HG03378 (cell line): ENCODE measurements around the gene PTBP1.
"Not testable (repeated sequence)": the region's sequence is repeated elsewhere in the genome, so short reads cannot be mapped to it uniquely, and the experiment has no call there.

Source experiments
- ATAC-seq: cut with Tn5 transposase; IDR thresholded peaks from one replicate; pipeline ENCODE4 v1.9.1; 2021; ENCODE audit warnings: mild to moderate bottlenecking, moderate library complexity; ENCODE audit not compliant: unreplicated experiment

Gene PTBP1

DNA sequence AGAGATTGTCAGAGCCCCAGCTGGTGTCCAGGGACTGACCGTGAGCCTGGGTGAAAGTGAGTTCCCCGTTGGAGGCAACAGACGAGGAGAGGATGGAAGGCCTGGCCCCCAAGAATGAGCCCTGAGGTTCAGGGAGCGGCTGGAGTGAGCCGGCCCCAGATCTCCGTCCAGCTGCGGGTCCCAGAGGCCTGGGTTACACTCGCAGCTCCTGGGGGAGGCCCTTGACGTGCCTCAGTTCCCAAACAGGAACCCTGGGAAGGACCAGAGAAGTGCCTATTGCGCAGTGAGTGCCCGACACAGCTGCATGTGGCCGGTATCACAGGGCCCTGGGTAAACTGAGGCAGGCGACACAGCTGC is 53.7 kb downstream of the PTBP1 start:
- no peak for ATAC-seq

DNA sequence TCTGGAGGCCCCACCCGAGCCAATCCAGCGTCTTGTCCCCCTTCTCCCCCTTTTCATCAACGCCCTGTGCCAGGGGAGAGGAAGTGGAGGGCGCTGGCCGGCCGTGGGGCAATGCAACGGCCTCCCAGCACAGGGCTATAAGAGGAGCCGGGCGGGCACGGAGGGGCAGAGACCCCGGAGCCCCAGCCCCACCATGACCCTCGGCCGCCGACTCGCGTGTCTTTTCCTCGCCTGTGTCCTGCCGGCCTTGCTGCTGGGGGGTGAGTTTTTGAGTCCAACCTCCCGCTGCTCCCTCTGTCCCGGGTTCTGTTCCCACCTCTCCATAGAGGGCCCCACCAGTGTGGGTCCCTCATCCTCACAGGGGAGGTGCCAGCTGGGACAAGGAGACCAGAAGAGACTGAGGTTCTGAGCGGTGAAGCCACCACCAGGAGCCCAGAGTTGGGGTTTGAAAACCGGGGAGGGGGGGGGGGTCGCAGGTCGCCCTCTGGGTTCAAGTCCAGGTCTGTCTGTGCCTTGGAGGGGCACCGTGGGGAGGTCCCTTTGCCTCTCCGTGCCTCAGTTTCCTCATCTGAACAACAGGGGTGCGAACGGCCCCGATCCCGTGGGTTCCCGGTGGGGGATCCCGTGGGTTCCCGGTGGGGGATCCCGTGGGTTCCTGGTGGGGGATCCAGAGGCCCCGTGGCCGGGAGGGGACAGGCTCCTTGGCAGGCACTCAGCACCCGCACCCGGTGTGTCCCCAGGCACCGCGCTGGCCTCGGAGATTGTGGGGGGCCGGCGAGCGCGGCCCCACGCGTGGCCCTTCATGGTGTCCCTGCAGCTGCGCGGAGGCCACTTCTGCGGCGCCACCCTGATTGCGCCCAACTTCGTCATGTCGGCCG is 55.1 kb downstream of the PTBP1 start, which contains the start of gene ELANE:
Gene ELANE (plus strand): TSS at position 168 of the 878 bp plus-strand sequence. CDS start 26 bp downstream, at position 194.
- no peak for ATAC-seq

DNA sequence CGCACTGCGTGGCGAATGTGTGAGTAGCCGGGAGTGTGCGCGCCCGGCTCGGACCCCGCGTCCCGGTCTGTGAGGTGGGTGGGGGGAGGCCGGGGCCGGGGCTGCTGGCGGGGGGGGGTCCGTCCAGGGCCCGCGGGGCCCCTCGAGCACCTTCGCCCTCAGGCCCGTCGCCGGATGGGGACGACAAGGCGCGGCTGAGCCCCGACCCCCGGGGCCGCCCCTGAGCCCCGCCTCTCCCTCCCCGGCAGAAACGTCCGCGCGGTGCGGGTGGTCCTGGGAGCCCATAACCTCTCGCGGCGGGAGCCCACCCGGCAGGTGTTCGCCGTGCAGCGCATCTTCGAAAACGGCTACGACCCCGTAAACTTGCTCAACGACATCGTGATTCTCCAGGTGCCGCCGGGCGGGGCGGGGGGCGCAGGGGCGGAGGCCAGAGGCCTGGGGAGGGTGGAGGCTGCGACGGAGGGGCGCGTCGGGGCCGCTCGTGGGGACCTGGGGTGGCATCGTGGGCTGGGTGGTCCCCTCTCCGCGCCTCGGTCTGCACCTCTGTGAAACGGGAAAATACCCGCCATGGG is 55.8 kb downstream of the PTBP1 start:
- ATAC-seq: no peak

DNA sequence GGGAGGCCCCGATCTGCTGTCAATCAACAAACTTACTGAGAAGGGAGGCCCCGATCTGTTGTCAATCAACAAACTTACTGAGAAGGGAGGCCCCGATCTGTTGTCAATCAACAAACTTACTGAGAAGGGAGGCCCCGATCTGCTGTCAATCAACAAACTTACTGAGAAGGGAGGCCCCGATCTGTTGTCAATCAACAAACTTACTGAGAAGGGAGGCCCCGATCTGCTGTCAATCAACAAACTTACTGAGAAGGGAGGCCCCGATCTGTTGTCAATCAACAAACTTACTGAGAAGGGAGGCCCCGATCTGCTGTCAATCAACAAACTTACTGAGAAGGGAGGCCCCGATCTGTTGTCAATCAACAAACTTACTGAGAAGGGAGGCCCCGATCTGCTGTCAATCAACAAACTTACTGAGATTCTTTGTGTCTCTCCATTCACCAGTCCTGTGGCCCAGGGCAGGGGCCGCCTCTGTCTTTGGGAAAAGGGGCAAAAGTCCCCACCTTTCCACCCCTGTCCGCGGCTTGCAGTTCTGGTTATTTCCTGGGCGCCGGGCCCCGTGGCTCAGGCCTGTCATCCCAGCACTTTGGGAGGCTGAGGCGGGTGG is 56.5 kb downstream of the PTBP1 start:
- not testable (repeated sequence) for ATAC-seq

DNA sequence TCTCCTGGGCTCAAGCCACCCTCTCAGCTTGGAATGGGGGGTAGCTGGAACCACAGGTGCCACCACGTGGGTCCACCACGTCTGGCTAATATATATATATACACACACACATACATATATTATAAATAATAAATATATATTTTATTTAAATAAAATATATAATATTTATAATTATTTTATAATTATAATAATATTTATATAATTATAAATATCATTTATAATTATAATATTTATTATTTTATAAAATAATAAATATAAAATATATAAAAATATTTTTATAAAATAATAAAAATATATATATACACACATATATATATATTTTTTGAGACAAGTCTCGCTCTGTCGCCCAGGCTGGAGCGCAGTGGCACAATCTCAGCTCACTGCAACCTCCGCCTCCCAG is 57.3 kb downstream of the PTBP1 start:
- no peak for ATAC-seq

DNA sequence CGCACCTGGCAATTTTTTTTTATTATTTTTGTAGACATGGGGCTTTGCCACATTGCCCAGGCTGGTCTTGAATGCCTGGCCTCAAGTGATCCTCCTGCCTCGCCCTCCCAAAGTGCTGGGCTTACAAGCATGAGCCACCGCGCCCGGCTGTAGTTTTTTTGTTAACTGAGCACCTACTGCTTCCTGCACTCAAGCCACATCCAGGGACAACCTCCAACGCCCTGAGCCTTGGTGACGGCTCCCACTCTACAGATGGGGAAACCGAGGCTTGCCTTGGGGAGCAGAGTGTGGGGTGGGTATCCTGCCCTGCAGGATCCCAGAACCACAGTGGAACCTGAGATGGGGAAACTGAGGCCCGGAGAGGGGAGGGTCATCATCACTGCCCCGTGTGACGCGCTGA is 57.9 kb downstream of the PTBP1 start:
- ATAC-seq: no peak

DNA sequence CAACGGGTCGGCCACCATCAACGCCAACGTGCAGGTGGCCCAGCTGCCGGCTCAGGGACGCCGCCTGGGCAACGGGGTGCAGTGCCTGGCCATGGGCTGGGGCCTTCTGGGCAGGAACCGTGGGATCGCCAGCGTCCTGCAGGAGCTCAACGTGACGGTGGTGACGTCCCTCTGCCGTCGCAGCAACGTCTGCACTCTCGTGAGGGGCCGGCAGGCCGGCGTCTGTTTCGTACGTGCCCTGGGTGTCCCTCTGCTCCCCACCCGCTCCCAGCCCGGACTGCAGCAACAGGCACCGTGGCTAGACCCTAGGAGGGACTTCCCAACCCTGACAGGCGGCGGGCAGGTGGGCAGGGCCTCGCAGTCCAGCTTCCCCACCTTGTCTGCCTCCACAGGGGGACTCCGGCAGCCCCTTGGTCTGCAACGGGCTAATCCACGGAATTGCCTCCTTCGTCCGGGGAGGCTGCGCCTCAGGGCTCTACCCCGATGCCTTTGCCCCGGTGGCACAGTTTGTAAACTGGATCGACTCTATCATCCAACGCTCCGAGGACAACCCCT is 58.4 kb downstream of the PTBP1 start:
- ATAC-seq: no peak

DNA sequence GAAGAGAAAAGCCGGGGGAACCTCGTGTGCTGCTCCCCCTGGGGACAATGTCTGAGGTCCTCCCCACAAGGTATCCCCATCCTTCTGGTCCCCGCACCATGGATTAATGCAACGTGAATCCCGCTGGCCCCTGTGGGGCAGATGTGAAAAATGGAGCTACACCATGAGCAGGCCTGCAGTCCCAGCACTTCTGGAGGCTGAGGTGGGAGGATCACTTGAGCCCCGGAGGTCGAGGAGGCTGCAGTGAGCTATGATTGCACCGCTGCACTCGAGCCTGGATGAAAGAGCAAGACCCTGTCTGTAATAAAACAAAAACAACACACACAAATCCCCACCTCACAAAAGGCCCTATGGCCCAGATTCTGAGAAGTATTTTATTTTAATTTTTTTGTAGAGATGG is 61.0 kb downstream of the PTBP1 start:
- no peak for ATAC-seq

DNA sequence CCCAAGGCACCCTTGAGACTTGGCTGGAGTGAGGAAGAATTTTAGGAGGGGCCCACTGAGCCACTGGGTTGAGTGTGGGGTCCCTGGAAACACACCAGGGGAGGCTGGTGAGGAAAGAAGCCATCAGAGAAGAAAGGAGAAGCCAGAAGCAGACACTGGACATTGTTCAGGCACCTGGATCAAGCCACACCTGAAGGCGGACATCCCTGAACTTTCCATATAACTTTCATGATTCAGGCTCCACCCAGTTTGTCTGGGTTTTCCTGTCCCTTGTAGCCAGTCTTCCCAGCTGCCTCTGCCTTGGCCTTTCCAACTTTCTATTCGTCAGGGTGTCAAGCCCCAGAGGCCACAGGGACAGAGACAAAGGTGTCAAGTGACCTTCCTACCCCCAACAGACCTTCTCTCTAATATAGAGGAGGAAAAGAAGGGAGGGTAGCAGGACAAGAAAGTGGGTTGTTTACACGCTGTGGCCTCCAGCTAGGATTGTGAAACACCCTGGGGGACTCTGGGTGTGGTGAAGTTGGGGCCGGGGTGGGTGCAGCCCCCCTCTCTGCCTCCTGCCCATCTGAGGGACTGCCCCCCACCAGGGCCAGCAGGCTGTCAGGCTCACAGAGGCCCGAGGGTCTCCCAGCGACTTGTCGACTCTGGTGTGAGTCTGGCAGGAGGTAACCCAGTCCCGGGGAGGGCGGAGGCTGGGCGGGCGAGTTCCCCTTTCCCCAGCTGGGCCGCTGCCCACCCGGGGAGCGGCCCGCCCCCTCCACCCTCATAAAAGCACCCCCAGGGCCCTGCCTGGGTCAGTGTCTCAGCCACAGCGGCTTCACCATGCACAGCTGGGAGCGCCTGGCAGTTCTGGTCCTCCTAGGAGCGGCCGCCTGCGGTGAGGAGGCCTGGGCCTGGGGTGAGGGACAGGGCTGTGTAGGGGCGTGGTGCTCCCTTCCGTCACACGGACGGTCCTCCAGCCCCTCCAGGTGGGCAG is 61.9 kb downstream of the PTBP1 start, which contains the start of gene CFD:
Gene CFD (plus strand): TSS at position 797 of the 976 bp plus-strand sequence. CDS start 26 bp downstream, at position 823.
- ATAC-seq: no peak

DNA sequence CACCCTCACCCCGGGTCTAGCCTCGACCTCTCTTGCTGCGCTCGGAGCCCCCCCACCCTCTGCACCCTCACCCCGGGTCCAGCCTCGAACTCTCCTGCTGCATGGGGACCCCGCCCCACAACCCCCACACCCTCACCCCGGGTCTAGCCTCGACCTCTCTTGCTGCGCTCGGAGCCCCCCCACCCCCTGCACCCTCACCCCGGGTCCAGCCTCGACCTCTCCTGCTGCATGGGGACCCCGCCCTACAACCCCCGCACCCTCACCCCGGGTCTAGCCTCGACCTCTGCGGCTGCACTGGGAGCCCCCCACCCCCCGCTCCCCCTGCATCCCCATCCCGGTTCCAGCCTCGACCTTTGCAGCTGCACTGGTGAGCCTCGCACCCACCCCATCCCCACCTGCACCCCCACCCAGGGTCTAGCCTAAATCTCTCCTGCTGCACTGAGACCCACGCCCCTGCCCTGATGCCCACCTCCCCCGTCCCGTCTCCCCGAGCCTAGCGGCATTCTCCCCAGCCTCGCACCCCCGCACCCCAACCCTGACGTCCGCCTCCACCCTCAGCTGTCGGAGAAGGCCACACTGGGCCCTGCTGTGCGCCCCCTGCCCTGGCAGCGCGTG is 64.0 kb downstream of the PTBP1 start:
- no peak for ATAC-seq
